Pancreas (tissue), 10 donors: ENCODE data around the gene CCDC144A. TPM values are rescaled to one million over a fixed set of nuclear protein-coding genes. Genes with fewer than 3 reads are reported as not detected.
"Not testable (repeated sequence)": the region's sequence is repeated elsewhere in the genome, so short reads cannot be mapped to it uniquely, and the experiment has no call there.

Source experiments
- ATAC-seq, 4 donors: fragments of 200-7000 bp; cut with Tn5 transposase; one replicate each; pipeline versions ENCODE4 v1.8.0 to v1.9.1; 2020; ENCODE audit warnings: mild to moderate bottlenecking in 4 of 4, moderate library complexity in 4 of 4
- DNase-seq, 6 donors: peaks; one replicate each; pipeline ENCODE4 v3.0.0-alpha.2; 2020
- FAIRE-seq: peaks from 2 replicates; lab custom pipeline; 2012; peaks lifted over from hg19 to GRCh38; lab: Jason Lieb, UNC
- H3K27ac ChIP-seq, 4 donors: fragments of 200-600 bp; sonication (generic); 1 replicate in 3 of 4; 2 replicates in 1 of 4; pipeline versions ENCODE4 v1.5.0 to v1.8.0; 2020
- H3K27me3 ChIP-seq, 4 donors: fragments of 200-600 bp; one replicate each; pipeline ENCODE4 v1.8.0; 2021
- H3K36me3 ChIP-seq, 3 donors: fragments of 200-600 bp; sonication (generic) in 1 of 3; one replicate each; pipeline versions ENCODE4 v1.5.0 to v1.8.0; 2020 to 2021
- H3K4me1 ChIP-seq, 3 donors: fragments of 200-600 bp; one replicate each; pipeline ENCODE4 v1.8.0; 2021
- H3K4me3 ChIP-seq, 4 donors: fragments of 200-600 bp; sonication (generic) in 2 of 4; one replicate each; pipeline versions ENCODE4 v1.5.0 to v1.8.0; 2020 to 2021
- H3K9me3 ChIP-seq, 4 donors: fragments of 200-600 bp; one replicate each; pipeline ENCODE4 v1.8.0; 2021
- WGBS, 2 donors: extraction: QIAGEN DNeasy Blood & Tissue Kit; methylation state at CpG; one replicate each; pipeline ENCODE4 v1.1.7; 2013; 5-methylcytosine and 5-hydroxymethylcytosine counted together
- intact Hi-C, 3 donors: fragments of 100-400 bp; cut with DNase I; formaldehyde crosslinking; loops; one replicate each; pipeline versions ENCODE4 v1.11.1 to v1.14.2; 2022
- polyA plus RNA-seq, 2 donors: library from polyadenylated mRNA; stranded (reverse); fragments of 200-250 nt; gene quantifications; one replicate each; pipeline ENCODE4 v1.2.3, GENCODE V29; 2013
- total RNA-seq, 6 donors: library from RNA; stranded (reverse); fragmentation: NEBNext Ultra II Directional in 4 of 6; extraction: Animal tissue kit (Norgen Biotek cat#: 25700) in 4 of 6; gene quantifications; one replicate each; pipeline versions ENCODE4 v1.2.1 to v1.2.4, GENCODE V29; 2021 to 2023
- TF ChIP-seq, protein P1 (sequence below), 4 donors: fragments of 200-600 bp; sonication (generic) in 3 of 4; IDR thresholded peaks; one replicate each; pipeline versions ENCODE4 v1.5.0 to v1.8.0; 2021; ENCODE audit warnings: antibody characterized with exemption in 4 of 4
- donor health status: healthy with polysubstance abuse.
- donor health status: DM: no; HTN: no; CAD: no; lungs with moderate emphysema.
- donor health status: DM: no; HTN: no; CAD: no.
- donor health status: control.
- donor health status: control.
- donor health status: Bipolar disorder and iron deficiency.
- donor health status: DM: yes; HTN: yes; CAD: no.
- donor health status: DM: no; HTN: no; CAD: no.
- donor health status: DM: no; HTN: no; CAD: no.
- donor health status: DM: yes; HTN: yes; CAD: no.

CCDC144A gene
- total and polyA plus RNA-seq, 8 donors, result 0.28 to 10.3 (median 2.4) TPM

DNA sequence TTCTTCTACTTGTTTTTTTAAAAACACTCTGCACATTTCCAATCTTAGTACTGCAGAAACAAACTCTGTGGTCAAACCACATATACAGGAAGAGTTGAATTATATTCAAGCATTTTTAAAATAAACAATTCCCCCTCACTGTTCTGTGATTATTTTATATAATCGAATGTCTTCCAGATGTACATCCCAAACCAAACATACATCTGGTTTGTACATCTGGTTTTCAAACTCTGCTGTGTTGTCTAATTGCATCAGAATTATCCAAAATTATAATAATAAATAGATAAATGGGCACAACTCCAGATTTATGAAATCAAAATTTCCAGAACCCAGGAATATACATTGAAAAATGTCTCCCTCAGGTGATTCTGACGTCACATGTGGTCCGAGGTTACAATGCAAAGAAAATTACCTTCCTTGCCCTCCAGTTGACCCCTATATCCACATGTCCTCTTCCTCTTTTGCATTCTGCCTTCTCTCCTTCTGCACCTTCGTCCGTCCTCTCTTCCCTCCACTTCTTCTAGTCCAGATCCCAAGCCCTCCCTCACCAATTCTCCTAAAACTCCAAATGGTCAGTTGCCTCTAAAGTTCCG, 13.3 kb upstream of the CCDC144A start:
- TF ChIP-seq, protein P1, sequence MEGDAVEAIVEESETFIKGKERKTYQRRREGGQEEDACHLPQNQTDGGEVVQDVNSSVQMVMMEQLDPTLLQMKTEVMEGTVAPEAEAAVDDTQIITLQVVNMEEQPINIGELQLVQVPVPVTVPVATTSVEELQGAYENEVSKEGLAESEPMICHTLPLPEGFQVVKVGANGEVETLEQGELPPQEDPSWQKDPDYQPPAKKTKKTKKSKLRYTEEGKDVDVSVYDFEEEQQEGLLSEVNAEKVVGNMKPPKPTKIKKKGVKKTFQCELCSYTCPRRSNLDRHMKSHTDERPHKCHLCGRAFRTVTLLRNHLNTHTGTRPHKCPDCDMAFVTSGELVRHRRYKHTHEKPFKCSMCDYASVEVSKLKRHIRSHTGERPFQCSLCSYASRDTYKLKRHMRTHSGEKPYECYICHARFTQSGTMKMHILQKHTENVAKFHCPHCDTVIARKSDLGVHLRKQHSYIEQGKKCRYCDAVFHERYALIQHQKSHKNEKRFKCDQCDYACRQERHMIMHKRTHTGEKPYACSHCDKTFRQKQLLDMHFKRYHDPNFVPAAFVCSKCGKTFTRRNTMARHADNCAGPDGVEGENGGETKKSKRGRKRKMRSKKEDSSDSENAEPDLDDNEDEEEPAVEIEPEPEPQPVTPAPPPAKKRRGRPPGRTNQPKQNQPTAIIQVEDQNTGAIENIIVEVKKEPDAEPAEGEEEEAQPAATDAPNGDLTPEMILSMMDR (IDR thresholded peaks at IDR 0.05), result no peak
- 80 to 81% methylated on average over 6 of the region's 6 CpGs for WGBS, 2 donors
- no peak for FAIRE-seq
- no peak for ATAC-seq
- H3K27ac ChIP-seq, result no peak overlapping the region
- no peaks in the 10 kb centered on the region for H3K4me1 ChIP-seq
- DNase-seq, result no peak
- no peaks in the 10 kb centered on the region for H3K9me3 ChIP-seq
- intact Hi-C loops, result no loop called here
- no peak overlapping the region for H3K4me3 ChIP-seq
- no peaks in the 10 kb centered on the region for H3K36me3 ChIP-seq
- peaks cover 0 to 4% (median 0%) of the 10 kb centered on the region in 4 donors for H3K27me3 ChIP-seq

DNA sequence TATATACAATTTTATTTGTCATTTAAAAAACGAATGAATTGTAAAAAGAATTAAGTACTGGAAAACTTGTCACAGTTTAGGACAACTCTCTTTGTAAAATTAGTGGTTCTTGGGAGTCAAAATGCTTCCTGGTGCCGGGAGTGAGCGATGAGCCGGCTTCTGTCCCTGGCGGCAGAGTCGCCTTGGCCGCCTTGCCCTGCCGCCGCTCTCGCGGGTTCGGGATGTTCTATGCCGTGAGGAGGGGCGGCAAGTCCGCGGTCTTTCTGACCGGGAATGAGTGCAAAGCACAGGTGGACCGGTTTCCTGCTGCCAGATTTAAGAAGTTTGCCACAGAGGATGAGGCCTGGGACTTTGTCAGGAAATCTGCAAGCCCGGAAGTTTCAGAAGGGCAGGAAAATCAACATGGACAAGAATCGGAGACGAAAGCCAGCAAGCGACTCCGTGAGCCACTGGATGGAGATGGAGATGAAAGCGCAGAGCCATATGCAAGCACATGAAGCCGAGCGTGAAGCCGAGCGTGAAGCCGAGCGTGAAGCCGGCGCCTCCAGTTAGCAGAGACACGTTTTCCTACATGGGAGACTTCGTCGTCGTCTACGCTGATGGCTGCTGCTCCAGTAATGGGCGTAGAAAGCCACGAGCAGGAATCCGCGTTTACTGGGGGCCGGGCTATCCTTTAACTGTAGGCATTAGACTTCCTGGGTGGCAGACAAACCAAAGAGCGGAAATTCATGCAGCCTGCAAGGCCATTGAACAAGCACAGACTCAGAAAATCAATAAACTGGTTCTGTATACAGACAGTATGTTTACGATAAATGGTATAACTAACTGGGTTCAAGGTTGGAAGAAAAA, 6.5 kb upstream of the CCDC144A start:
- 38 to 43% methylated on average over 44 of the region's 44 CpGs for WGBS, 2 donors
- H3K9me3 ChIP-seq, DNase-seq, H3K27me3 ChIP-seq, FAIRE-seq, ATAC-seq, intact Hi-C loops, H3K4me1 ChIP-seq, H3K4me3 ChIP-seq, H3K36me3 ChIP-seq, H3K27ac ChIP-seq: not testable (repeated sequence)

DNA sequence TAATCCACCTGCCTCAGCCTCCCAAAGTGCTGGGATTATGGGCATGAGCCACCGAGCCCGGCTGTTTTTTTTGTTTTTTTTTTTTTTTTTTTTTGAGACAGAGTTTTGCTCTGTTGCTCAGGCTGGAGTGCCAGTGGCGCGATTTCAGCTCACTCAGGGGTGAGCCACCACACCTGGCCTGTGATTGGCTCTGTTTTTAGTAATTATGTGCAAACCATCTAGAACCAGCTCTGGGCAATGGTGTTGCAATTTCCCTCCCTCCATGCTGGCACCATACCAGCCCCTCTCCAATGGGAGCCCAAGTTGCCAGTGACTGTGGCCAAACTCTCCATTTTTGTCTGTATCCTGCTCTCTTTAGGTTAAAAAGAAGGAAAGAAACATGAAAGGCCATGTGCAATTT, 4.0 kb upstream of the CCDC144A start:
- 84 to 89% methylated on average over 2 to 4 of the region's 4 CpGs for WGBS, 2 donors
- DNase-seq, H3K4me1 ChIP-seq, H3K27ac ChIP-seq, ATAC-seq, H3K27me3 ChIP-seq, H3K9me3 ChIP-seq, intact Hi-C loops, FAIRE-seq, H3K36me3 ChIP-seq, H3K4me3 ChIP-seq: not testable (repeated sequence)

DNA sequence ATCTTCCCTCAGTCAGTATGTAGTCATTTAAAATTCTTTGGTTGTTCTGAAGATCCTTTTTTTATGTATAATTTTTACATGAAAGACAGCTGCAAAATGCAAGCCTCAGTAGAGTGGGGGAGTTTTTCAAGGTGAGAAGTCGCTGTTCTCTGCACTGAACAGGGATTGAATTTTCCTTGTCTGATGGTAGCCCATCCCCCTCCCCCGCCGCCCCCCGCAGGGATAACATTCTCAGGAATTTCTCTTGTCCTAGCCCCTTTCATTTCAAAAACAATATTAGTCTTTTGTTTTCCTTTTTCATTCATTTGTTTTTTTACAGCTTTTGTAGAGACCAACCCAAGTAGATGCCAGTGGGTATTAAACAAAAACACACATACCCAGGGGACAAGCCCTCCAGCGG, 2.9 kb upstream of the CCDC144A start:
- H3K9me3 ChIP-seq, FAIRE-seq, H3K27me3 ChIP-seq, ATAC-seq, intact Hi-C loops, H3K4me3 ChIP-seq, H3K4me1 ChIP-seq, DNase-seq, H3K36me3 ChIP-seq, H3K27ac ChIP-seq: not testable (repeated sequence)
- WGBS, 2 donors, result 51 to 54% methylated on average over 5 of the region's 5 CpGs

DNA sequence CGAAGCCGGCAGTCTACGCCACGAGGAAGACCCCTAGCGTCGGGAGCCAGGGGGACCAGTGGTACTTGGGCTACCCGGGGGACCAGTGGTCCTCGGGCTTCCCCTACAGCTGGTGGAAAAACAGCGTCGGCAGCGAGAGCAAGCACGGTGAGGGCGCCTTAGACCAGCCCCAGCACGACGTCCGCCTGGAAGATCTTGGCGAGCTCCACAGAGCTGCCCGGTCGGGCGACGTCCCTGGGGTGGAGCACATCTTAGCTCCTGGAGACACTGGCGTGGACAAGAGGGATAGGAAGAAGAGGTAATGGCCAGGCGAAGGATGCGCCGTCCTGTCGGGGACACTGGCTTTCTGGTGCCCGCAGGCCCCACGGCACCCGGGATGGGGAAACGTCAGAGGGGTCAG, 406 bp downstream of the CCDC144A start:
- DNase-seq, intact Hi-C loops, H3K36me3 ChIP-seq, H3K27ac ChIP-seq, H3K27me3 ChIP-seq, H3K9me3 ChIP-seq, H3K4me1 ChIP-seq, FAIRE-seq, H3K4me3 ChIP-seq: not testable (repeated sequence)
- ATAC-seq, result peak in 1 of 4 donors; percentile 73
- 59 to 90% methylated on average over 23 to 30 of the region's 30 CpGs for WGBS, 2 donors

DNA sequence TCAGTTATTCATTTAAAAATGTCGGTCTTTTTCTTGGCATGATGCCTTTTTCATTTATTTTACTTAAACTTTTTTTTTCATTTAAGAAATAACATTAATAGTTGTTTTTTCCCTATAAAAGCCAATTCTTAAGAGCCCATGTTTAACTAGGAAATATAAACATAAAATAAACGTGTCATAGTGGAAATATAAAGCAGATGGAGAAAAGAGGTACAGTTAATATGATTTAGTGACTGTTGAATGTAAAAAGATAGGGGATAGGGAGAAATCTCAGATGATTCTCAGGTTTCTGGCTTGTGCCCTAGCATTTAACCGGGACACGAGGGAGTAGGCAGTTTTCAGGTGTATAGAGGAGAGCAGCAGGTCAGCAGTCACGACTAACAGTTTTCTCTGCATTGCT, 7.6 kb downstream of the CCDC144A start:
- ATAC-seq, H3K9me3 ChIP-seq, FAIRE-seq, H3K4me3 ChIP-seq, H3K27ac ChIP-seq, intact Hi-C loops, H3K27me3 ChIP-seq, H3K36me3 ChIP-seq, DNase-seq, H3K4me1 ChIP-seq: not testable (repeated sequence)
- WGBS, 2 donors, result 80 to 81% methylated on average over 5 of the region's 5 CpGs

DNA sequence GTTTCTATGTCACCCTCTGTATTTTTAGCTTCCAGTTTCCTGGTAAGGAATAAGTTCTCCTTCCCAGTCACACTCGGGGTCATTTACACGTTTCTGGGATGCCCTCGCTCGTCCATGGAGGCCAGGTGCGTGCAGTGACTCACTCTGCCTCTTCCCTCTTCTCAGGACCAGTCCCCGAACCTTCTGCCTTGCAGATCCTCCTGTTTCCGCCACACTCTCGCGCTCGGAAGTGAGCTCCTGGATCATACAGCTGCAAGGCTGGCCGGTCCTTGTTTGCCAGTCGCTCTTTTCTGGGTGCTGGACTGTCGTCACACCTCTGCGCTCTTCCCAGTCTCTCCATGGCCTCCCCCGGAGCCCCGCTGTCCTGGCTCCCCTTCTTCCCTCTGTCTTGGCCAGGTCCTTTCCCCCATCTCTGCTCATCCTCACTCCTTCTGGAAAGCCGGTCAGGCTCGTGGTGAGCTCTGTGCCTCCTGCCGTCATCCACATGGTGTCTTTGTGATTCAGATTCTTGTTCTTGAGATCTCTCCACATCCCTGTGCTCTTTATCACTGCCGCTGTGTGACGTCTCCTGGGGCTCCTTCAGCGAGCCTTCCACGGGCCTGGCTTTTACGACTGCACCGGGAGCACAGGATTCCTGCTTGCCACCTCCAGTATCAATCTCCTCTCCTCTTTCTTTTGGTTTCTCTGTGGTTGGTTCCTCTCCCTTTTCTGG, 55.6 kb downstream of the CCDC144A start:
- H3K27ac ChIP-seq, H3K27me3 ChIP-seq, H3K36me3 ChIP-seq, FAIRE-seq, H3K9me3 ChIP-seq, H3K4me3 ChIP-seq, H3K4me1 ChIP-seq, DNase-seq, intact Hi-C loops: not testable (repeated sequence)
- ATAC-seq, result peak; percentile 34 to 64 (median 50)
- 8 to 39% methylated on average over 18 to 22 of the region's 25 CpGs for WGBS, 2 donors

DNA sequence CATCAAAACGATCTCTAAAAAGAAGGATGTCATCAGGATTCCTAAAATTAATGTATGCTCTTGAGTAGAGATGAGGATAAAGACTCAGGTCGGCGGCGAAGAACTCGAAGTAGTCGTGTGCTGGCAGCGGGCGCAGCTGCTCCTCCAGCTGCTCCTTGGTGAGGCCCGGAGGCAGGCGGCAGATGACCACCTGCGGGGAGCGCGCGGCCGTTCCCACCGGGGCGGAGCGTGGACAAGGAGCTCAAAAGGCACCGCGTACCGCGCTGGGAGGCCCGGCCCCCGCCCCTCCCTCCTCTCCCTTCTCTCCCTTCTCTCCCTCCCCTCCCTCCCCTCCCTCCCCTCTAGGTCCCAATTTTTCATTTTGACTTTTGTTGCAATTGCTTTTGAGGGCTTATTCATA, 56.5 kb downstream of the CCDC144A start:
- H3K9me3 ChIP-seq, intact Hi-C loops, H3K36me3 ChIP-seq, H3K27me3 ChIP-seq, H3K27ac ChIP-seq, FAIRE-seq, H3K4me3 ChIP-seq, H3K4me1 ChIP-seq, DNase-seq: not testable (repeated sequence)
- peak; percentile 72 to 90 (median 78) for ATAC-seq
- 3 to 37% methylated on average over 20 to 24 of the region's 24 CpGs for WGBS, 2 donors

DNA sequence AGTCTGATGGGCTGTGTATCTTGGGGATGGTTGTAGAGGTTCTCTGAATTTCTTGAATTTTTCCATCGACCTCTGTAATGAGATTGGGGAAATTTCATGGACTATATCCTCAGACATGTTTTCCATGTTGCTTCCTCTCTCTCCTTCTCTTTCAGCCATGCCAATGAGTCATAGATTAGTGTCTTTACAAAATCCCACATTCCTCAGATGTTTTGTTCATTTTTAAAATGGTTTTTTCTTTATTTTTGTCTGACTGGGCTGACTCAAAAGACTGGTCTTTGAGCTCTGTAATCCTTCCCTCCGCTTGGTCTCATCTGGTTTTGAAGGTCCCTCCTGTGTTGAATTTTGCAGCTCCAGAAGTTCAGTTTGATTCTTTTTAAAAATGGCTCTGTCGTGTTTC, 60.5 kb downstream of the CCDC144A start:
- 53% methylated on average over 3 of the region's 3 CpGs for WGBS, 2 donors
- H3K36me3 ChIP-seq, FAIRE-seq, H3K9me3 ChIP-seq, H3K4me3 ChIP-seq, H3K4me1 ChIP-seq, intact Hi-C loops, DNase-seq, H3K27me3 ChIP-seq, ATAC-seq, H3K27ac ChIP-seq: not testable (repeated sequence)
